IMR-90 (cell line): Measurements from ENCODE around the gene COLQ. TPM values are rescaled to one million over a fixed set of nuclear protein-coding genes. Genes with fewer than 3 reads are reported as not detected.

ENCODE experiments used
- ATAC-seq: fragments of 200-7000 bp; cut with Tn5 transposase; 2 replicates; pipeline ENCODE4 v1.9.1; 2020; ENCODE audit warnings: low read depth, mild to moderate bottlenecking, moderate library complexity
- BruUV-seq: library from RNA; stranded (reverse); fragments of 400-500 nt; replicated peaks from 2 replicates; lab custom pipeline; 2021; lab: Mats Ljungman, UMichigan
- CTCF ChIA-PET: fragments of 300-600 bp; formaldehyde crosslinking; extraction: SDS; loops from one replicate; lab custom pipeline; 2021; ENCODE audit warnings: antibody characterized with exemption; lab: Yijun Ruan, JAX
- POLR2A ChIA-PET: fragments of 300-600 bp; sonication (Branson Sonifier 250); formaldehyde crosslinking; loops from one replicate; lab custom pipeline; 2022; ENCODE audit warnings: antibody characterized with exemption; ENCODE audit not compliant: unreplicated experiment; lab: Charles Lee
- DNase-seq: peaks from one replicate; pipeline ENCODE4 v3.0.0; 2013
- H2AFZ ChIP-seq: replicated peaks from 2 replicates; pipeline ENCODE3; 2013; ENCODE audit warnings: low read length, mild to moderate bottlenecking; ENCODE audit not compliant: poor library complexity
- H2AK5ac ChIP-seq: 2 replicates; pipeline ENCODE4 v1.6.1; 2013; ENCODE audit warnings: low read depth, low read length, inconsistent platforms
- H2AK9ac ChIP-seq: replicated peaks from 2 replicates; pipeline ENCODE3; 2013; ENCODE audit warnings: mild to moderate bottlenecking, low read depth, low read length, moderate library complexity; ENCODE audit not compliant: poor library complexity
- H2BK120ac ChIP-seq: 2 replicates; pipeline ENCODE4 v1.6.1; 2013; ENCODE audit warnings: low read depth, low read length, inconsistent platforms
- H2BK15ac ChIP-seq: 3 replicates; pipeline ENCODE4 v1.6.1; 2013; ENCODE audit warnings: low read depth, low read length, inconsistent platforms
- H2BK20ac ChIP-seq: 2 replicates; pipeline ENCODE4 v1.6.1; 2013; ENCODE audit warnings: low read depth, mild to moderate bottlenecking, inconsistent platforms, low read length, moderate library complexity
- H2BK5ac ChIP-seq: 2 replicates; pipeline ENCODE4 v1.6.1; 2013; ENCODE audit warnings: mild to moderate bottlenecking, low read depth, low read length, inconsistent platforms; ENCODE audit not compliant: poor library complexity, severe bottlenecking
- H3K14ac ChIP-seq: replicated peaks from 2 replicates; pipeline ENCODE4 v1.6.1; 2013; ENCODE audit warnings: low read depth, low read length, inconsistent platforms
- H3K18ac ChIP-seq: 2 replicates; pipeline ENCODE4 v1.6.1; 2013; ENCODE audit warnings: low read depth, low read length, control low read depth
- H3K23ac ChIP-seq: 2 replicates; pipeline ENCODE4 v1.6.1; 2013; ENCODE audit warnings: low read depth, low read length, inconsistent platforms
- H3K27ac ChIP-seq: 2 replicates; pipeline ENCODE4 v1.5.1; 2013; ENCODE audit warnings: mild to moderate bottlenecking, control low read depth, low read length; ENCODE audit not compliant: insufficient read depth
- H3K27me3 ChIP-seq: 2 replicates; pipeline ENCODE4 v1.6.1; 2013; ENCODE audit warnings: low read length; ENCODE audit not compliant: control insufficient read depth, insufficient read depth
- H3K36me3 ChIP-seq: 2 replicates; pipeline ENCODE4 v1.6.1; 2013; ENCODE audit warnings: low read length, mixed read lengths; ENCODE audit not compliant: control insufficient read depth, insufficient read depth
- H3K4ac ChIP-seq: 2 replicates; pipeline ENCODE4 v1.6.1; 2013; ENCODE audit warnings: low read depth, low read length, inconsistent platforms
- H3K4me1 ChIP-seq: 2 replicates; pipeline ENCODE4 v1.6.1; 2013; ENCODE audit warnings: low read length, mixed read lengths; ENCODE audit not compliant: control insufficient read depth, insufficient read depth
- H3K4me2 ChIP-seq: 2 replicates; pipeline ENCODE4 v1.6.1; 2013; ENCODE audit warnings: low read depth, mild to moderate bottlenecking, control low read depth, low read length, moderate library complexity
- H3K4me3 ChIP-seq: 2 replicates; pipeline ENCODE4 v1.5.1; 2013; ENCODE audit warnings: low read depth, mild to moderate bottlenecking, control low read depth, low read length, moderate library complexity; ENCODE audit not compliant: insufficient read depth
- H3K56ac ChIP-seq: 2 replicates; pipeline ENCODE4 v1.6.1; 2013; ENCODE audit warnings: low read length, inconsistent platforms; ENCODE audit not compliant: insufficient read depth; ENCODE audit errors: extremely low read depth
- H3K79me1 ChIP-seq, 2 experiments: 2 replicates each; pipeline ENCODE4 v1.6.1; 2013; ENCODE audit warnings: low read length in 2 of 2, inconsistent platforms in 1 of 2, low read depth in 1 of 2
- H3K9ac ChIP-seq: 2 replicates; pipeline ENCODE4 v1.6.1; 2013; ENCODE audit warnings: low read depth, low read length, control low read depth
- H3K9me1 ChIP-seq: 2 replicates; pipeline ENCODE4 v1.6.1; 2013; ENCODE audit warnings: low read length, inconsistent platforms; ENCODE audit not compliant: insufficient read depth
- H3K9me3 ChIP-seq: 2 replicates; pipeline ENCODE4 v1.6.1; 2013; ENCODE audit warnings: low read length; ENCODE audit not compliant: control insufficient read depth, insufficient read depth
- H4K20me1 ChIP-seq: 2 replicates; pipeline ENCODE4 v1.6.1; 2013; ENCODE audit warnings: low read length, inconsistent platforms; ENCODE audit not compliant: insufficient read depth
- H4K5ac ChIP-seq: 2 replicates; pipeline ENCODE4 v1.6.1; 2013; ENCODE audit warnings: mild to moderate bottlenecking, low read depth, low read length, control low read depth
- H4K8ac ChIP-seq, 2 experiments: 2 replicates each; pipeline ENCODE4 v1.6.1; 2013; ENCODE audit warnings: low read depth in 2 of 2, low read length in 2 of 2, control low read depth in 1 of 2, inconsistent platforms in 1 of 2
- H4K91ac ChIP-seq: 2 replicates; pipeline ENCODE4 v1.6.1; 2013; ENCODE audit warnings: low read depth, low read length, inconsistent platforms; ENCODE audit not compliant: insufficient read depth
- BHLHE40 ChIP-seq: fragments of 150-350 bp; IDR thresholded peaks from 2 replicates; pipeline ENCODE4 v1.6.1; 2016; ENCODE audit warnings: mild to moderate bottlenecking, low read depth, low read length
- CEBPB ChIP-seq: IDR thresholded peaks from 2 replicates; pipeline ENCODE4 v1.6.1; 2012; ENCODE audit warnings: low read depth, low read length, improper control_type of control experiment
- CHD1 ChIP-seq: IDR thresholded peaks from 2 replicates; pipeline ENCODE4 v1.6.1; 2012; ENCODE audit warnings: low read depth, low read length, improper control_type of control experiment
- ELK1 ChIP-seq: fragments of 150-350 bp; IDR thresholded peaks from 2 replicates; pipeline ENCODE4 v1.6.1; 2016; ENCODE audit warnings: low read depth, mild to moderate bottlenecking, low read length, moderate library complexity, borderline replicate concordance
- FOS ChIP-seq: fragments of 150-350 bp; IDR thresholded peaks from 2 replicates; pipeline ENCODE4 v1.6.1; 2016; ENCODE audit warnings: low read depth, low read length
- MAFK ChIP-seq: IDR thresholded peaks from 2 replicates; pipeline ENCODE4 v1.6.1; 2012; ENCODE audit warnings: low read depth, low read length, improper control_type of control experiment
- MAZ ChIP-seq: IDR thresholded peaks from 2 replicates; pipeline ENCODE4 v1.6.1; 2012; ENCODE audit warnings: low read depth, mild to moderate bottlenecking, low read length, improper control_type of control experiment, moderate library complexity, borderline replicate concordance
- MXI1 ChIP-seq: IDR thresholded peaks from 2 replicates; pipeline ENCODE4 v1.6.1; 2012; ENCODE audit warnings: low read depth, mild to moderate bottlenecking, low read length, moderate library complexity, borderline replicate concordance
- NFE2L2 ChIP-seq: fragments of 150-350 bp; IDR thresholded peaks from 2 replicates; pipeline ENCODE4 v1.6.1; 2016; ENCODE audit warnings: low read depth, mild to moderate bottlenecking, low read length
- POLR2A ChIP-seq: IDR thresholded peaks from 2 replicates; pipeline ENCODE4 v1.6.1; 2012; ENCODE audit warnings: mild to moderate bottlenecking, low read depth, low read length
- RAD21 ChIP-seq: IDR thresholded peaks from 2 replicates; pipeline ENCODE4 v1.6.1; 2012; ENCODE audit warnings: low read length, improper control_type of control experiment
- RCOR1 ChIP-seq: IDR thresholded peaks from 2 replicates; pipeline ENCODE4 v1.6.1; 2012; ENCODE audit warnings: mild to moderate bottlenecking, low read length, improper control_type of control experiment; ENCODE audit not compliant: insufficient replicate concordance
- RFX5 ChIP-seq: IDR thresholded peaks from 2 replicates; pipeline ENCODE4 v1.8.0; 2012; ENCODE audit warnings: low read depth, mild to moderate bottlenecking, low read length, moderate library complexity
- SMC3 ChIP-seq: fragments of 150-350 bp; IDR thresholded peaks from 2 replicates; pipeline ENCODE4 v1.6.1; 2016; ENCODE audit warnings: low read depth, mild to moderate bottlenecking, antibody characterized with exemption, low read length, moderate library complexity
- USF2 ChIP-seq: fragments of 150-350 bp; IDR thresholded peaks from 2 replicates; pipeline ENCODE4 v1.6.1; 2017; ENCODE audit warnings: mild to moderate bottlenecking, antibody characterized with exemption, low read length, low read depth
- WGBS, 2 experiments: methylation state at CpG; one replicate each; pipeline versions ENCODE4 v1.1.5 to v1.1.7; 2013; ENCODE audit warnings: missing lambda C conversion rate in 2 of 2; ENCODE audit not compliant: insufficient read length in 1 of 2; ENCODE audit errors: extremely low coverage in 2 of 2; 5-methylcytosine and 5-hydroxymethylcytosine counted together
- dilution Hi-C: fragments of 300-500 bp; cut with HindIII; formaldehyde crosslinking; loops from one replicate; pipeline ENCODE4 v1.14.3; 2018; ENCODE audit warnings: low sequenced_read_pairs; ENCODE audit not compliant: unreplicated experiment
- in situ Hi-C: fragments of 300-500 bp; cut with MboI; formaldehyde crosslinking; loops from 3 replicates; pipeline ENCODE4 v1.14.3; 2019; ENCODE audit warnings: low sequenced_read_pairs, inconsistent platforms, mixed read lengths
- intact Hi-C: fragments of 100-400 bp; cut with micrococcal nuclease; formaldehyde crosslinking; loops from 2 replicates; pipeline ENCODE4 v1.10.0; 2022
- polyA plus RNA-seq, 3 experiments: library from polyadenylated mRNA; depleted of rRNA; stranded (reverse); fragments of >200 nt; gene quantifications; 2 replicates each; pipeline ENCODE4 v1.2.3, GENCODE V29; 2012; ENCODE audit warnings: low replicate concordance in 1 of 3
- total RNA-seq: library from RNA; depleted of rRNA; stranded (reverse); fragments of >200 nt; gene quantifications from 2 replicates; pipeline ENCODE4 v1.2.3, GENCODE V29; 2012
- TF ChIP-seq, protein P1 (sequence below): conservative IDR thresholded peaks from 2 replicates; pipeline ENCODE4 v1.5.1; 2012; ENCODE audit warnings: mild to moderate bottlenecking, low read depth, low read length, improper control_type of control experiment

Gene COLQ
- total and polyA plus RNA-seq, 2 of the 4 experiments (the other 2 are of a cell fraction): 0.18 to 0.65 TPM

GRCh38 chr3:15523660-15524417 lies 2.3 kb upstream of the COLQ start:
- Histone ChIP-seq H2AFZ (no peak overlapping the region), H2BK20ac (no peak overlapping the region), H3K4me2 (no peak overlapping the region), H4K8ac (no peak overlapping the region), H4K91ac (no peak overlapping the region), H3K23ac (no peak overlapping the region), H3K9me1 (no peaks in the 10 kb centered on the region; the same call in 1 of the 2 replicates), H2BK15ac (no peak overlapping the region), H3K4me1 (0 out of 2 replicates have a peak, but pooled peaks cover 4% of the 10 kb centered on the region), H3K27me3 (peaks cover 6% of the 10 kb centered on the region), H2AK9ac (no peak overlapping the region), H3K36me3 (no peaks in the 10 kb centered on the region), H3K9ac (no peak overlapping the region), H3K4ac (no peak overlapping the region), H4K5ac (no peak overlapping the region), H2BK5ac (no peak overlapping the region), H2BK120ac (no peak overlapping the region), H3K4me3 (no peak overlapping the region), H3K9me3 (no peaks in the 10 kb centered on the region), H4K20me1 (no peaks in the 10 kb centered on the region), H3K79me1 (no peaks in the 10 kb centered on the region), H2AK5ac (no peak overlapping the region), H3K27ac (no peak overlapping the region), H3K56ac (no peak overlapping the region), H3K14ac (no peak overlapping the region), H3K18ac (no peak overlapping the region)
- ChIA-PET POLR2A (no interaction called here), CTCF (no interaction called here)
- in situ Hi-C loops: no loop called here
- ATAC-seq: no peak
- DNase-seq: peak; percentile 26
- BruUV-seq: no TSS peak
- WGBS, 2 experiments: no CpG with 5 or more reads among the region's 6 CpGs
- dilution Hi-C loops: no loop called here
- intact Hi-C loops: no loop called here
- TF ChIP-seq MAFK: no peak
- no peak for TF ChIP-seq CHD1
- TF ChIP-seq RFX5: no peak
- no peak for TF ChIP-seq POLR2A
- no peak for TF ChIP-seq ELK1
- TF ChIP-seq RAD21: no peak
- TF ChIP-seq USF2: no peak
- TF ChIP-seq SMC3: no peak
- no peak for TF ChIP-seq CEBPB
- no peak for TF ChIP-seq MAZ
- TF ChIP-seq FOS: no peak
- TF ChIP-seq RCOR1: no peak
- no peak for TF ChIP-seq MXI1
- TF ChIP-seq, protein P1, sequence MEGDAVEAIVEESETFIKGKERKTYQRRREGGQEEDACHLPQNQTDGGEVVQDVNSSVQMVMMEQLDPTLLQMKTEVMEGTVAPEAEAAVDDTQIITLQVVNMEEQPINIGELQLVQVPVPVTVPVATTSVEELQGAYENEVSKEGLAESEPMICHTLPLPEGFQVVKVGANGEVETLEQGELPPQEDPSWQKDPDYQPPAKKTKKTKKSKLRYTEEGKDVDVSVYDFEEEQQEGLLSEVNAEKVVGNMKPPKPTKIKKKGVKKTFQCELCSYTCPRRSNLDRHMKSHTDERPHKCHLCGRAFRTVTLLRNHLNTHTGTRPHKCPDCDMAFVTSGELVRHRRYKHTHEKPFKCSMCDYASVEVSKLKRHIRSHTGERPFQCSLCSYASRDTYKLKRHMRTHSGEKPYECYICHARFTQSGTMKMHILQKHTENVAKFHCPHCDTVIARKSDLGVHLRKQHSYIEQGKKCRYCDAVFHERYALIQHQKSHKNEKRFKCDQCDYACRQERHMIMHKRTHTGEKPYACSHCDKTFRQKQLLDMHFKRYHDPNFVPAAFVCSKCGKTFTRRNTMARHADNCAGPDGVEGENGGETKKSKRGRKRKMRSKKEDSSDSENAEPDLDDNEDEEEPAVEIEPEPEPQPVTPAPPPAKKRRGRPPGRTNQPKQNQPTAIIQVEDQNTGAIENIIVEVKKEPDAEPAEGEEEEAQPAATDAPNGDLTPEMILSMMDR: no peak
- TF ChIP-seq NFE2L2: no peak
- TF ChIP-seq BHLHE40: no peak
